ENCODE data around the gene RAB20.
"Not testable (repeated sequence)": the region's sequence is repeated elsewhere in the genome, so short reads cannot be mapped to it uniquely, and the experiment has no call there.

RAB20 gene

GRCh38 chr13:110575322-110576069, 14.0 kb upstream of the RAB20 start:
- no peak for TF ChIP-seq CTCF (conservative IDR thresholded peaks at IDR 0.05; ENCODE audit: low read length)
- no peak overlapping the region for H3K4me3 ChIP-seq (ENCODE audit: low read length)
- peak; percentile 36 for DNase-seq (ENCODE audit: low read depth)

GRCh38 chr13:110574161-110574560, 12.6 kb upstream of the RAB20 start:
- no peak for TF ChIP-seq CTCF (conservative IDR thresholded peaks at IDR 0.05; ENCODE audit: low read length)
- DNase-seq (ENCODE audit: low read depth): no peak
- no peak overlapping the region for H3K4me3 ChIP-seq (ENCODE audit: low read length)

GRCh38 chr13:110572778-110573118, 11.2 kb upstream of the RAB20 start:
- no peak for DNase-seq (ENCODE audit: low read depth)
- no peak overlapping the region for H3K4me3 ChIP-seq (ENCODE audit: low read length)
- TF ChIP-seq CTCF (conservative IDR thresholded peaks at IDR 0.05; ENCODE audit: low read length): no peak

- DNase-seq (ENCODE audit: low read depth): no peak
- TF ChIP-seq CTCF (conservative IDR thresholded peaks at IDR 0.05; ENCODE audit: low read length): no peak
- no peak overlapping the region for H3K4me3 ChIP-seq (ENCODE audit: low read length)
Measured at GRCh38 chr13:110571896-110572777, 10.6 kb upstream of the RAB20 start.

- no peak for DNase-seq (ENCODE audit: low read depth)
- TF ChIP-seq CTCF (conservative IDR thresholded peaks at IDR 0.05; ENCODE audit: low read length): no peak
- no peak overlapping the region for H3K4me3 ChIP-seq (ENCODE audit: low read length)
Measured at GRCh38 chr13:110570886-110571285, 9.4 kb upstream of the RAB20 start.

GRCh38 chr13:110569962-110570361, 8.4 kb upstream of the RAB20 start:
- not testable (repeated sequence) for DNase-seq (ENCODE audit: low read depth); H3K4me3 ChIP-seq (ENCODE audit: low read length)

GRCh38 chr13:110568612-110569011, 7.1 kb upstream of the RAB20 start:
- TF ChIP-seq CTCF (conservative IDR thresholded peaks at IDR 0.05; ENCODE audit: low read length): no peak
- no peak for DNase-seq (ENCODE audit: low read depth)
- H3K4me3 ChIP-seq (ENCODE audit: low read length): no peak overlapping the region
